Cardiac septum (tissue), 1 donor: ENCODE results near the gene FAM124B. TPM values are rescaled to one million over a fixed set of nuclear protein-coding genes. Genes with fewer than 3 reads are reported as not detected.
"Not testable (repeated sequence)": the region's sequence is repeated elsewhere in the genome, so short reads cannot be mapped to it uniquely, and the experiment has no call there.

Experiments used
- DNase-seq: peaks from one replicate; pipeline ENCODE4 v3.0.0-alpha.2; 2020; ENCODE audit warnings: low spot score
- intact Hi-C: fragments of 100-400 bp; cut with DNase I; formaldehyde crosslinking; loops from one replicate; pipeline ENCODE4 v1.14.0; 2022
- total RNA-seq: library from RNA; stranded (reverse); fragmentation: NEBNext Ultra II Directional; extraction: Animal tissue kit (Norgen Biotek cat#: 25700); gene quantifications from one replicate; pipeline ENCODE4 v1.2.1, GENCODE V29; 2021
- donor health status: DM: no; HTN: no; CAD: no.

FAM124B gene
- total RNA-seq, 1 donor from 2014 or later: 1.9 TPM

GRCh38 chr2:224389317-224389716, 12.6 kb downstream of the FAM124B start:
- DNase-seq: no peak
- intact Hi-C loops: no loop called here

GRCh38 chr2:224386876-224387275, 15.0 kb downstream of the FAM124B start:
- DNase-seq: no peak
- intact Hi-C loops: no loop called here

- DNase-seq: no peak
- intact Hi-C loops: no loop called here
Observed at GRCh38 chr2:224382973-224383555, 18.8 kb downstream of the FAM124B start.

- DNase-seq, intact Hi-C loops: not testable (repeated sequence)
Observed at GRCh38 chr2:224382280-224382647, 19.6 kb downstream of the FAM124B start.

- intact Hi-C loops: no loop called here
- DNase-seq: no peak
Observed at GRCh38 chr2:224381521-224382279, 20.2 kb downstream of the FAM124B start.

GRCh38 chr2:224379986-224380385, 21.9 kb downstream of the FAM124B start:
- DNase-seq: no peak
- intact Hi-C loops: no loop called here

- no peak for DNase-seq
- intact Hi-C loops: no loop called here
Observed at GRCh38 chr2:224379172-224379571, 22.7 kb downstream of the FAM124B start.

GRCh38 chr2:224378701-224379097, 23.2 kb downstream of the FAM124B start:
- DNase-seq: no peak
- intact Hi-C loops: no loop called here

GRCh38 chr2:224377751-224378700, 23.9 kb downstream of the FAM124B start:
- intact Hi-C loops: no loop called here

GRCh38 chr2:224372641-224373040, 29.3 kb downstream of the FAM124B start:
- intact Hi-C loops: no loop called here
- DNase-seq: no peak

More at GRCh38 chr2:224377751-224378700, 23.9 kb downstream of the FAM124B start:
- no peak for DNase-seq

- DNase-seq: no peak
- intact Hi-C loops: loop anchor here (5.0 kb wide), 1 partner anchor 83 kb away; no protein-coding TSS in a partner anchor
Observed at GRCh38 chr2:224369028-224369632, 32.8 kb downstream of the FAM124B start.

GRCh38 chr2:224366267-224366844, 35.6 kb downstream of the FAM124B start:
- DNase-seq: no peak
- intact Hi-C loops: loop anchor here (5.0 kb wide), 1 partner anchor 86 kb away; no protein-coding TSS in a partner anchor

GRCh38 chr2:224365331-224365730, 36.6 kb downstream of the FAM124B start:
- DNase-seq: no peak
- intact Hi-C loops: loop anchor here (5.0 kb wide), 1 partner anchor 87 kb away; no protein-coding TSS in a partner anchor

GRCh38 chr2:224363281-224363680, 38.6 kb downstream of the FAM124B start:
- DNase-seq: no peak
- intact Hi-C loops: no loop called here

GRCh38 chr2:224362094-224362493, 39.8 kb downstream of the FAM124B start:
- intact Hi-C loops: no loop called here
- DNase-seq: no peak

- intact Hi-C loops: no loop called here
- no peak for DNase-seq
Observed at GRCh38 chr2:224360801-224361251, 41.1 kb downstream of the FAM124B start.

GRCh38 chr2:224359569-224359968, 42.3 kb downstream of the FAM124B start:
- intact Hi-C loops: loop anchor here (5.0 kb wide), 1 partner anchor 418 kb away; no protein-coding TSS in a partner anchor
- no peak for DNase-seq

GRCh38 chr2:224357098-224357901, 44.6 kb downstream of the FAM124B start:
- DNase-seq: no peak

More at GRCh38 chr2:224357098-224357901, 44.6 kb downstream of the FAM124B start:
- intact Hi-C loops: loop anchor here (1.0 to 5.0 kb wide), 2 partner anchors 293 to 420 kb away; no protein-coding TSS in a partner anchor
